Measurements from ENCODE around the gene SYTL5.
"Not testable (repeated sequence)": the region's sequence is repeated elsewhere in the genome, so short reads cannot be mapped to it uniquely, and the experiment has no call there.

Gene SYTL5

GRCh38 chrX:37986893-37987292 lies 19.5 kb upstream of the SYTL5 start:
- DNase-seq (ENCODE audit: low read depth, low spot score), result no peak
- no peak overlapping the region for H3K4me3 ChIP-seq

GRCh38 chrX:37989304-37989703 lies 17.0 kb upstream of the SYTL5 start:
- no peak overlapping the region for H3K9ac ChIP-seq (ENCODE audit: insufficient read length)
- H3K4me3 ChIP-seq, result no peak overlapping the region
- DNase-seq (ENCODE audit: low read depth, low spot score), result no peak
- TF ChIP-seq EZH2 (IDR thresholded peaks at IDR 0.05), result no peak
- no peak for TF ChIP-seq FOXP2 (optimal IDR thresholded peaks at IDR 0.05; ENCODE audit: control extremely low read depth, extremely low read length, insufficient read depth)
- TF ChIP-seq POLR2AphosphoS5 (IDR thresholded peaks at IDR 0.05; ENCODE audit: borderline replicate concordance, low read depth, low read length), result no peak
- H3K36me3 ChIP-seq (ENCODE audit: insufficient read depth, low read length), result no peaks in the 10 kb centered on the region
- no peaks in the 10 kb centered on the region for H3K9me3 ChIP-seq (ENCODE audit: low read depth, low read length)
- H3K27ac ChIP-seq, result no peak overlapping the region

More at GRCh38 chrX:37986893-37987292, 19.5 kb upstream of the SYTL5 start:
- no peak overlapping the region for H3K27ac ChIP-seq
- H3K9me3 ChIP-seq (ENCODE audit: low read depth, low read length), result no peaks in the 10 kb centered on the region
- no peak overlapping the region for H3K9ac ChIP-seq (ENCODE audit: insufficient read length)
- no peaks in the 10 kb centered on the region for H3K36me3 ChIP-seq (ENCODE audit: insufficient read depth, low read length)
- no peak for TF ChIP-seq POLR2AphosphoS5 (IDR thresholded peaks at IDR 0.05; ENCODE audit: borderline replicate concordance, low read depth, low read length)
- TF ChIP-seq EZH2 (IDR thresholded peaks at IDR 0.05), result no peak
- no peak for TF ChIP-seq FOXP2 (optimal IDR thresholded peaks at IDR 0.05; ENCODE audit: control extremely low read depth, extremely low read length, insufficient read depth)

GRCh38 chrX:37991303-37991702 lies 15.1 kb upstream of the SYTL5 start:
- not testable (repeated sequence) for H3K4me3 ChIP-seq; H3K9me3 ChIP-seq (ENCODE audit: low read depth, low read length); H3K9ac ChIP-seq (ENCODE audit: insufficient read length); H3K27ac ChIP-seq; DNase-seq (ENCODE audit: low read depth, low spot score); H3K36me3 ChIP-seq (ENCODE audit: insufficient read depth, low read length)

GRCh38 chrX:37993176-37993575 lies 13.2 kb upstream of the SYTL5 start:
- H3K4me3 ChIP-seq, result no peak overlapping the region
- TF ChIP-seq EZH2 (IDR thresholded peaks at IDR 0.05), result no peak
- TF ChIP-seq POLR2AphosphoS5 (IDR thresholded peaks at IDR 0.05; ENCODE audit: borderline replicate concordance, low read depth, low read length), result no peak
- TF ChIP-seq FOXP2 (optimal IDR thresholded peaks at IDR 0.05; ENCODE audit: control extremely low read depth, extremely low read length, insufficient read depth), result no peak
- H3K9me3 ChIP-seq (ENCODE audit: low read depth, low read length), result no peaks in the 10 kb centered on the region
- no peaks in the 10 kb centered on the region for H3K36me3 ChIP-seq (ENCODE audit: insufficient read depth, low read length)
- no peak overlapping the region for H3K9ac ChIP-seq (ENCODE audit: insufficient read length)
- no peak for DNase-seq (ENCODE audit: low read depth, low spot score)
- H3K27ac ChIP-seq, result no peak overlapping the region

- Histone ChIP-seq H3K4me3 (no peak overlapping the region), H3K9me3 (ENCODE audit: low read depth, low read length) (no peaks in the 10 kb centered on the region), H3K9ac (ENCODE audit: insufficient read length) (no peak overlapping the region), H3K36me3 (ENCODE audit: insufficient read depth, low read length) (no peaks in the 10 kb centered on the region), H3K27ac (no peak overlapping the region)
- no peak for DNase-seq (ENCODE audit: low read depth, low spot score)
- TF ChIP-seq EZH2 (IDR thresholded peaks at IDR 0.05), result no peak
- no peak for TF ChIP-seq FOXP2 (optimal IDR thresholded peaks at IDR 0.05; ENCODE audit: control extremely low read depth, extremely low read length, insufficient read depth)
- no peak for TF ChIP-seq POLR2AphosphoS5 (IDR thresholded peaks at IDR 0.05; ENCODE audit: borderline replicate concordance, low read depth, low read length)
These were observed 12.3 kb upstream of the SYTL5 start for GRCh38 chrX:37993837-37994619.

- Histone ChIP-seq H3K9me3 (ENCODE audit: low read depth, low read length) (no peaks in the 10 kb centered on the region), H3K36me3 (ENCODE audit: insufficient read depth, low read length) (no peaks in the 10 kb centered on the region), H3K9ac (ENCODE audit: insufficient read length) (no peak overlapping the region), H3K4me3 (no peak overlapping the region), H3K27ac (no peak overlapping the region)
- TF ChIP-seq EZH2 (IDR thresholded peaks at IDR 0.05) (no peak), FOXP2 (optimal IDR thresholded peaks at IDR 0.05; ENCODE audit: control extremely low read depth, extremely low read length, insufficient read depth) (no peak), POLR2AphosphoS5 (IDR thresholded peaks at IDR 0.05; ENCODE audit: borderline replicate concordance, low read depth, low read length) (no peak)
- no peak for DNase-seq (ENCODE audit: low read depth, low spot score)
These were observed 10.9 kb upstream of the SYTL5 start for GRCh38 chrX:37995428-37995827.

GRCh38 chrX:37997096-37997495 lies 9.3 kb upstream of the SYTL5 start:
- DNase-seq (ENCODE audit: low read depth, low spot score), result no peak
- Histone ChIP-seq H3K36me3 (ENCODE audit: insufficient read depth, low read length) (no peaks in the 10 kb centered on the region), H3K9ac (ENCODE audit: insufficient read length) (no peak overlapping the region), H3K4me3 (no peak overlapping the region), H3K27ac (no peak overlapping the region), H3K9me3 (ENCODE audit: low read depth, low read length) (no peaks in the 10 kb centered on the region)
- TF ChIP-seq EZH2 (IDR thresholded peaks at IDR 0.05), result no peak

- no peak for DNase-seq (ENCODE audit: low read depth, low spot score)
These were observed 7.6 kb upstream of the SYTL5 start for GRCh38 chrX:37998586-37999262.

GRCh38 chrX:38000706-38001105 lies 5.6 kb upstream of the SYTL5 start:
- TF ChIP-seq EZH2 (IDR thresholded peaks at IDR 0.05) (no peak), POLR2AphosphoS5 (IDR thresholded peaks at IDR 0.05; ENCODE audit: borderline replicate concordance, low read depth, low read length) (no peak)
- Histone ChIP-seq H3K9ac (ENCODE audit: insufficient read length) (no peak overlapping the region), H3K4me3 (no peak overlapping the region), H3K36me3 (ENCODE audit: insufficient read depth, low read length) (no peaks in the 10 kb centered on the region), H3K27ac (no peak overlapping the region), H3K9me3 (ENCODE audit: low read depth, low read length) (no peaks in the 10 kb centered on the region)
- no peak for DNase-seq (ENCODE audit: low read depth, low spot score)

More at GRCh38 chrX:37998586-37999262, 7.6 kb upstream of the SYTL5 start:
- Histone ChIP-seq H3K9me3 (ENCODE audit: low read depth, low read length) (no peaks in the 10 kb centered on the region), H3K9ac (ENCODE audit: insufficient read length) (no peak overlapping the region), H3K27ac (no peak overlapping the region), H3K4me3 (no peak overlapping the region), H3K36me3 (ENCODE audit: insufficient read depth, low read length) (no peaks in the 10 kb centered on the region)
- no peak for TF ChIP-seq FOXP2 (optimal IDR thresholded peaks at IDR 0.05; ENCODE audit: control extremely low read depth, extremely low read length, insufficient read depth)
- TF ChIP-seq EZH2 (IDR thresholded peaks at IDR 0.05), result no peak
- no peak for TF ChIP-seq POLR2AphosphoS5 (IDR thresholded peaks at IDR 0.05; ENCODE audit: borderline replicate concordance, low read depth, low read length)

All from SK-N-MC (cell line).